AG09319 (cell line): Measurements from ENCODE around the gene TMEM135.

Experiments
- DNase-seq: peaks from one replicate; pipeline ENCODE4 v3.0.0-alpha.2; 2010; ENCODE audit warnings: low read depth; ENCODE audit errors: extremely low read depth
- CTCF ChIP-seq: IDR thresholded peaks from 2 replicates; pipeline ENCODE4 v1.5.1; 2011; ENCODE audit warnings: low read depth, mild to moderate bottlenecking, inconsistent platforms, low read length, moderate library complexity

The TMEM135 gene

GRCh38 chr11:87323899-87324298 lies 286.2 kb downstream of the TMEM135 start:
- no peak for TF ChIP-seq CTCF
- DNase-seq, result no peak

- DNase-seq, result no peak
- TF ChIP-seq CTCF, result no peak
Measured at GRCh38 chr11:87324817-87325489, 287.2 kb downstream of the TMEM135 start.

GRCh38 chr11:87325490-87325872 lies 287.7 kb downstream of the TMEM135 start:
- no peak for DNase-seq
- no peak for TF ChIP-seq CTCF

GRCh38 chr11:87326594-87326993 lies 288.9 kb downstream of the TMEM135 start:
- DNase-seq, result no peak
- TF ChIP-seq CTCF, result no peak

GRCh38 chr11:87329172-87329571 lies 291.4 kb downstream of the TMEM135 start:
- no peak for TF ChIP-seq CTCF
- DNase-seq, result no peak

- TF ChIP-seq CTCF, result no peak
- DNase-seq, result no peak
Measured at GRCh38 chr11:87330187-87330601, 292.5 kb downstream of the TMEM135 start.

- TF ChIP-seq CTCF, result no peak
- no peak for DNase-seq
Measured at GRCh38 chr11:87331273-87331672, 293.5 kb downstream of the TMEM135 start.
